HUDEP-2 (cell line): ENCODE measurements around the gene APMAP.

Source experiments
- DNase-seq, 76 experiments: peaks; one replicate each; lab custom pipeline; 2025; ENCODE audit not compliant: unreplicated experiment in 76 of 76; lab: John Stamatoyannopoulos, UW

The APMAP gene

GRCh38 chr20:25025091-25025861, 32.7 kb upstream of the APMAP start:
- no peak for DNase-seq

- no peak for DNase-seq
Observed at GRCh38 chr20:25024171-25024570, 31.6 kb upstream of the APMAP start.

GRCh38 chr20:25023356-25023755, 30.8 kb upstream of the APMAP start:
- peak in 9 of 76 experiments; percentile 7 to 23 (median 16) for DNase-seq

GRCh38 chr20:25022680-25023079, 30.1 kb upstream of the APMAP start:
- peak in 14 of 76 experiments; percentile 3 to 34 (median 18) for DNase-seq

GRCh38 chr20:25021336-25021735, 28.8 kb upstream of the APMAP start:
- DNase-seq, result no peak

- no peak for DNase-seq
Observed at GRCh38 chr20:25020901-25021301, 28.4 kb upstream of the APMAP start.

GRCh38 chr20:25020345-25020744, 27.8 kb upstream of the APMAP start:
- no peak for DNase-seq

GRCh38 chr20:25019381-25020155, 27.0 kb upstream of the APMAP start:
- no peak for DNase-seq

GRCh38 chr20:25018841-25019240, 26.3 kb upstream of the APMAP start:
- no peak for DNase-seq

GRCh38 chr20:25018425-25018824, 25.9 kb upstream of the APMAP start:
- no peak for DNase-seq

GRCh38 chr20:25017257-25017803, 24.8 kb upstream of the APMAP start:
- DNase-seq, result no peak

GRCh38 chr20:25016471-25016870, 23.9 kb upstream of the APMAP start:
- DNase-seq, result no peak

GRCh38 chr20:25015986-25016385, 23.4 kb upstream of the APMAP start:
- no peak for DNase-seq

GRCh38 chr20:25014816-25015215, 22.3 kb upstream of the APMAP start:
- no peak for DNase-seq

- DNase-seq, result no peak
Observed at GRCh38 chr20:25013478-25014380, 21.2 kb upstream of the APMAP start.

GRCh38 chr20:25012616-25013189, 20.2 kb upstream of the APMAP start:
- DNase-seq, result no peak

- no peak for DNase-seq
Observed at GRCh38 chr20:25011831-25012241, 19.3 kb upstream of the APMAP start.

- no peak for DNase-seq
Observed at GRCh38 chr20:25011261-25011660, 18.7 kb upstream of the APMAP start.

GRCh38 chr20:25009218-25010145, 16.9 kb upstream of the APMAP start:
- DNase-seq, result no peak
